Hepatocyte (in vitro differentiated cells): ENCODE data around the gene CUTA. TPM values are rescaled to one million over a fixed set of nuclear protein-coding genes. Genes with fewer than 3 reads are reported as not detected.
"Not testable (repeated sequence)": the region's sequence is repeated elsewhere in the genome, so short reads cannot be mapped to it uniquely, and the experiment has no call there.

Experiments used
- DNase-seq: peaks from one replicate; pipeline ENCODE4 v3.0.0-alpha.2; 2016; ENCODE audit warnings: low spot score
- H2AFZ ChIP-seq: fragments of 200-600 bp; sonication (generic); 2 replicates; pipeline ENCODE4 v1.6.0; 2016; ENCODE audit warnings: antibody characterized with exemption, mild to moderate bottlenecking
- H3K27ac ChIP-seq: fragments of 200-600 bp; sonication (generic); 2 replicates; pipeline ENCODE4 v1.5.1; 2016; ENCODE audit warnings: mild to moderate bottlenecking
- H3K27me3 ChIP-seq: fragments of 200-600 bp; sonication (generic); 2 replicates; pipeline ENCODE4 v1.6.1; 2016
- H3K36me3 ChIP-seq: fragments of 200-600 bp; sonication (generic); replicated peaks from 2 replicates; pipeline ENCODE4 v1.5.1; 2016; ENCODE audit warnings: low read depth; ENCODE audit not compliant: insufficient read depth
- H3K4me1 ChIP-seq: fragments of 200-600 bp; sonication (generic); 2 replicates; pipeline ENCODE4 v1.5.1; 2016; ENCODE audit warnings: mild to moderate bottlenecking, moderate library complexity; ENCODE audit not compliant: insufficient read depth
- H3K4me2 ChIP-seq: fragments of 200-600 bp; sonication (generic); 2 replicates; pipeline ENCODE4 v1.6.0; 2016
- H3K4me3 ChIP-seq: fragments of 200-600 bp; sonication (generic); 2 replicates; pipeline ENCODE4 v1.5.1; 2016; ENCODE audit warnings: mild to moderate bottlenecking
- H3K79me2 ChIP-seq: fragments of 200-600 bp; sonication (generic); 2 replicates; pipeline ENCODE4 v1.6.0; 2017; ENCODE audit warnings: mild to moderate bottlenecking
- H3K9me2 ChIP-seq: fragments of 200-600 bp; sonication (generic); replicated peaks from 2 replicates; pipeline ENCODE4 v1.6.0; 2017; ENCODE audit warnings: mild to moderate bottlenecking; ENCODE audit not compliant: insufficient read depth
- H3K9me3 ChIP-seq: fragments of 200-600 bp; sonication (generic); 2 replicates; pipeline ENCODE4 v1.5.1; 2016; ENCODE audit warnings: low read depth, mild to moderate bottlenecking
- H4K20me1 ChIP-seq: fragments of 200-600 bp; sonication (generic); 2 replicates; pipeline ENCODE4 v1.6.0; 2016; ENCODE audit warnings: mild to moderate bottlenecking; ENCODE audit not compliant: insufficient read depth, poor library complexity, severe bottlenecking
- EZH2 ChIP-seq: fragments of 200-600 bp; sonication (generic); IDR thresholded peaks from 2 replicates; pipeline ENCODE4 v1.6.1; 2016; ENCODE audit warnings: antibody characterized with exemption, mild to moderate bottlenecking, borderline replicate concordance
- EZH2phosphoT487 ChIP-seq: fragments of 200-600 bp; sonication (generic); IDR thresholded peaks from one replicate; pipeline ENCODE4 v1.6.1; 2018; ENCODE audit warnings: antibody characterized with exemption, mild to moderate bottlenecking, low read depth, moderate library complexity; ENCODE audit not compliant: unreplicated experiment, severe bottlenecking
- WGBS: methylation state at CpG from one replicate; pipeline ENCODE4 v1.1.6; 2016; ENCODE audit warnings: low lambda C conversion rate; ENCODE audit errors: missing lambda C conversion rate; 5-methylcytosine and 5-hydroxymethylcytosine counted together
- polyA plus RNA-seq: library from polyadenylated mRNA; unstranded; fragments of >200 nt; fragmentation: Nextera tagmentation; extraction: Ambion mirVana; gene quantifications from 2 replicates; pipeline ENCODE4 v1.2.1, GENCODE V29; 2016
- total RNA-seq: library from RNA; depleted of rRNA; stranded (reverse); fragments of >200 nt; gene quantifications from 2 replicates; pipeline ENCODE4 v1.2.3, GENCODE V29; 2014
- TF ChIP-seq, protein P1 (sequence below): fragments of 200-600 bp; sonication (generic); IDR thresholded peaks from 2 replicates; pipeline ENCODE4 v1.5.1; 2016; ENCODE audit warnings: antibody characterized with exemption, mild to moderate bottlenecking; ENCODE audit not compliant: poor library complexity

Gene CUTA
- total and polyA plus RNA-seq, 2 experiments from 2014 or later = 121 to 349 TPM

DNA sequence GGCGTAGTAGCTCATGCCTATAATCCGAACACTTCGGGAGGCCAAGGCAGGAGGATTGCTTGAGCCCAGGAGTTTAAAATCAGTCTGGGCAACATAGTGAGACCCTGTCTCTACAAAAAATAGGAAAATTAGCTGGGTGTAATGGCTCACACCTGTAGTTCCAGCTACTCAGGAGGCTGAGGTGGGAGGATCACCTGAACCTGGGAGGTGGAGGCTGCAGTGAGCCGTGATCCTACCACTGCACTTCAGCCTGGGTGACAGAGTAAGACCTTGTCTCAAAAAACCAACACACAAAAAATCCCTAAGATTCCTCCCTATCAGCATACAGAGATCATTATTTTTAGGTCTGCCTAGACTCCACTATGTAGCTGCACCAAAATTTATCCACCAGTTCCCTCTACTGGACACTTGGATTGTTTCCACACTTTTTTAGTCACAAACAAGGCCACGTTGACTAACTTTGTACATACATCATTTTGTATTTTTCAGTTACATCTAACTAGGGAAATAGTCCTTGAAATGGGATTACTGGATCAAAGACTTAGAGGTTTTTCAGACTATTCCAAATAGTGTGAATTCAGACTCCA lies 10.7 kb downstream of the CUTA start:
- Histone ChIP-seq H3K4me1 (peaks cover 8% of the 10 kb centered on the region), H3K79me2 (peaks cover 13% of the 10 kb centered on the region), H3K4me3 (no peak overlapping the region), H3K36me3 (no peaks in the 10 kb centered on the region), H3K27ac (no peak overlapping the region), H4K20me1 (no peaks in the 10 kb centered on the region), H2AFZ (no peak overlapping the region), H3K9me2 (no peaks in the 10 kb centered on the region), H3K9me3 (no peaks in the 10 kb centered on the region), H3K4me2 (no peak overlapping the region), H3K27me3 (no peaks in the 10 kb centered on the region)
- no peak for DNase-seq
- TF ChIP-seq EZH2 = no peak
- TF ChIP-seq, protein P1, sequence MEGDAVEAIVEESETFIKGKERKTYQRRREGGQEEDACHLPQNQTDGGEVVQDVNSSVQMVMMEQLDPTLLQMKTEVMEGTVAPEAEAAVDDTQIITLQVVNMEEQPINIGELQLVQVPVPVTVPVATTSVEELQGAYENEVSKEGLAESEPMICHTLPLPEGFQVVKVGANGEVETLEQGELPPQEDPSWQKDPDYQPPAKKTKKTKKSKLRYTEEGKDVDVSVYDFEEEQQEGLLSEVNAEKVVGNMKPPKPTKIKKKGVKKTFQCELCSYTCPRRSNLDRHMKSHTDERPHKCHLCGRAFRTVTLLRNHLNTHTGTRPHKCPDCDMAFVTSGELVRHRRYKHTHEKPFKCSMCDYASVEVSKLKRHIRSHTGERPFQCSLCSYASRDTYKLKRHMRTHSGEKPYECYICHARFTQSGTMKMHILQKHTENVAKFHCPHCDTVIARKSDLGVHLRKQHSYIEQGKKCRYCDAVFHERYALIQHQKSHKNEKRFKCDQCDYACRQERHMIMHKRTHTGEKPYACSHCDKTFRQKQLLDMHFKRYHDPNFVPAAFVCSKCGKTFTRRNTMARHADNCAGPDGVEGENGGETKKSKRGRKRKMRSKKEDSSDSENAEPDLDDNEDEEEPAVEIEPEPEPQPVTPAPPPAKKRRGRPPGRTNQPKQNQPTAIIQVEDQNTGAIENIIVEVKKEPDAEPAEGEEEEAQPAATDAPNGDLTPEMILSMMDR = peak; percentile 33
- WGBS = 88% methylated on average over 5 of the region's 5 CpGs

DNA sequence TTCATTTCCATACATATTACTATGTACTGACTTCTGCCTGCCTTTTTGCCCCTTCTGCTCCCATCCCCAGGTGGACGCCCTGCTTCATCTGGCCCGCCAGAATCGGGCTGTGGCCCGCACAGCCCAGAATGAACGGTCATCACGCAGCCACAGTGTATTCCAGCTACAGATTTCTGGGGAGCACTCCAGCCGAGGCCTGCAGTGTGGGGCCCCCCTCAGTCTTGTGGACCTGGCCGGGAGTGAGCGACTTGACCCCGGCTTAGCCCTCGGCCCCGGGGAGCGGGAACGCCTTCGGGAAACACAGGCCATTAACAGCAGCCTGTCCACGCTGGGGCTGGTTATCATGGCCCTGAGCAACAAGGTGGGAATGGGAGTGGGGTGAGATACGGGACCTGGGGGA lies 11.8 kb downstream of the CUTA start:
- WGBS = 96% methylated on average over 17 of the region's 17 CpGs
- TF ChIP-seq EZH2 = no peak
- Histone ChIP-seq H2AFZ (no peak overlapping the region), H3K9me2 (no peaks in the 10 kb centered on the region), H3K27me3 (no peaks in the 10 kb centered on the region), H3K9me3 (no peaks in the 10 kb centered on the region), H3K36me3 (no peaks in the 10 kb centered on the region), H3K4me1 (no peaks in the 10 kb centered on the region), H3K4me2 (no peak overlapping the region), H3K4me3 (no peak overlapping the region), H3K27ac (no peak overlapping the region), H3K79me2 (peaks cover 2% of the 10 kb centered on the region), H4K20me1 (no peaks in the 10 kb centered on the region)
- DNase-seq = no peak

DNA sequence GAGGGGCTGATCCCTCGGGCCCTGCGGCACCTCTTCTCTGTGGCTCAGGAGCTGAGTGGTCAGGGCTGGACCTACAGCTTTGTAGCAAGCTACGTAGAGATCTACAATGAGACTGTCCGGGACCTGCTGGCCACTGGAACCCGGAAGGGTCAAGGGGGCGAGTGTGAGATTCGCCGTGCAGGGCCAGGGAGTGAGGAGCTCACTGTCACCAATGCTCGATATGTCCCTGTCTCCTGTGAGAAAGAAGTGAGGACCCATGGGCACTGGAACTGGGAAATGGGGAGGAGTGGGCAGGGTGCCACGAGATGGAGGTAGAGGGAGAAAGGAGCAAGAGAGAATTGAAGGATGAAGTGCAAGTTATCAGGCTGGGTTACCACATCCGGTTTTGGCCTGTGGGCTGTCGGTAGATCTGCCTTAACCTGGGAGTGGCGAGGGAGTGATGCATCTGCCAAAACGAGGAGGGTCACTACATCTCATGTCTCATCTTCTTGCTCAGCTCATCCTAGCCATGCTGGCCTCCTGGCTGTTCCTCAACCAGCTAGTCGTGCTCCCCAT lies 12.4 kb downstream of the CUTA start:
- H3K79me2 ChIP-seq = no peaks in the 10 kb centered on the region
- H3K9me3 ChIP-seq = no peaks in the 10 kb centered on the region
- TF ChIP-seq, protein P1 = no peak
- no peak for TF ChIP-seq EZH2
- no peak for TF ChIP-seq EZH2phosphoT487
- no peaks in the 10 kb centered on the region for H3K36me3 ChIP-seq
- no peaks in the 10 kb centered on the region for H3K4me1 ChIP-seq
- H3K4me3 ChIP-seq = no peak overlapping the region
- H3K9me2 ChIP-seq = no peaks in the 10 kb centered on the region
- no peaks in the 10 kb centered on the region for H4K20me1 ChIP-seq
- H2AFZ ChIP-seq = no peak overlapping the region
- H3K27me3 ChIP-seq = no peaks in the 10 kb centered on the region
- WGBS = 99% methylated on average over 15 of the region's 15 CpGs
- no peak overlapping the region for H3K27ac ChIP-seq
- H3K4me2 ChIP-seq = no peak overlapping the region
- no peak for DNase-seq

DNA sequence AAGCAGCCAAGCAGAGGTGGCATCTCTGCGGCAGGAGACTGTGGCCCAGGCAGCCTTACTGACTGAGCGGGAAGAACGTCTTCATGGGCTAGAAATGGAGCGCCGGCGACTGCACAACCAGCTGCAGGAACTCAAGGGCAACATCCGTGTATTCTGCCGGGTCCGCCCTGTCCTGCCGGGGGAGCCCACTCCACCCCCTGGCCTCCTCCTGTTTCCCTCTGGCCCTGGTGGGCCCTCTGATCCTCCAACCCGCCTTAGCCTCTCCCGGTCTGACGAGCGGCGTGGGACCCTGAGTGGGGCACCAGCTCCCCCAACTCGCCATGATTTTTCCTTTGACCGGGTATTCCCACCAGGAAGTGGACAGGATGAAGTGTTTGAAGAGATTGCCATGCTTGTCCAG lies 13.0 kb downstream of the CUTA start:
- H3K9me3 ChIP-seq = no peaks in the 10 kb centered on the region
- no peaks in the 10 kb centered on the region for H3K4me1 ChIP-seq
- 97% methylated on average over 17 of the region's 17 CpGs for WGBS
- H3K36me3 ChIP-seq = no peaks in the 10 kb centered on the region
- TF ChIP-seq EZH2 (no peak), EZH2phosphoT487 (no peak)
- TF ChIP-seq, protein P1 = no peak
- no peaks in the 10 kb centered on the region for H3K27me3 ChIP-seq
- H4K20me1 ChIP-seq = no peaks in the 10 kb centered on the region
- no peak overlapping the region for H3K4me3 ChIP-seq
- no peaks in the 10 kb centered on the region for H3K9me2 ChIP-seq
- no peak overlapping the region for H3K4me2 ChIP-seq
- no peak overlapping the region for H3K27ac ChIP-seq
- no peak for DNase-seq
- no peak overlapping the region for H2AFZ ChIP-seq
- H3K79me2 ChIP-seq = no peaks in the 10 kb centered on the region

DNA sequence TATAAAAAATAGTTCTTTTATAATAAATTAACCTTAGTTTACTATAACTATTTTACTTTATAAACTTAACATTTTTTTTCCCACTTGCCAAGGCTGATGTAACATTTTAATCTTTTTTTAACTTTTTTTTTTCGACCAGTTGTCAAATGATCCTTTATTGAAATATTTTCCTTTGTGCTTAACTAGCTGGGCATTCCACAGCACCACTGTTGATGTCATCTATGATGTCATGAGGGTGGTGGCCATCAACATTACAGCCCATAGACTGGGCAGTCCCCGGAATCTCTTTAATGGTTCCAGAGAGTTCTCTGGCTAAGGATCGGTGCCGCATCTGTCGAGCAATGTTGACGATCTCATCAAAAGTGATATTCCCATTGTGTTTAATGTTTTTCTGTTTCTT lies 18.0 kb downstream of the CUTA start:
- not testable (repeated sequence) for H3K4me1 ChIP-seq, H3K9me2 ChIP-seq, H3K4me2 ChIP-seq, H3K27ac ChIP-seq, H3K4me3 ChIP-seq, H4K20me1 ChIP-seq, H3K9me3 ChIP-seq, DNase-seq, H3K36me3 ChIP-seq, H2AFZ ChIP-seq, H3K27me3 ChIP-seq
- WGBS = over 99% methylated on average over 6 of the region's 6 CpGs
- H3K79me2 ChIP-seq = peaks cover 35% of the 10 kb centered on the region

DNA sequence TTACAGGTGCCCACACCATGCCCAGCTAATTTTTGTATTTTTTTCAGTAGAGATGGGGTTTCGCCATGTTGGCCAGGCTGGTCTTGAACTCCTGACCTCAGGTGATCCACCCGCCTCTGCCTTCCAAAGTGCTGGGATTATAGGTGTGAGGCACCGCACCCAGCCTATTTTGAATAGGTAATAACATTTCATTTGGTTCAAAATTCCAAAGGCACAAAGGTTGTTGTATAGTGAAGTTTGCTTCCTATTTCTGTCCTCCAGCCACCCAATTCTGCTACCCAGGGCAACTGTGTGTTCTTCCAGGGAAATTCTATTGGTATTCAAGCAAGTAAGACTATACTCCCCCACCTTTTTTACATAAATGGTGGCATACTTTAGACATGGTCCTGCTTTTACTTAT lies 19.3 kb downstream of the CUTA start:
- 93% methylated on average over 3 of the region's 3 CpGs for WGBS
- H3K4me2 ChIP-seq, H2AFZ ChIP-seq, H3K4me3 ChIP-seq, H3K27me3 ChIP-seq, H4K20me1 ChIP-seq, H3K9me2 ChIP-seq, H3K27ac ChIP-seq, H3K9me3 ChIP-seq, H3K36me3 ChIP-seq, DNase-seq, H3K4me1 ChIP-seq: not testable (repeated sequence)
- peaks cover 48% of the 10 kb centered on the region for H3K79me2 ChIP-seq
